Upper lobe of left lung (tissue), 4 donors: ENCODE data around the gene H2AZ2.

Experiments used
- EP300 ChIP-seq, 4 donors: sonication (generic); formaldehyde crosslinking; IDR thresholded peaks; one replicate each; pipeline ENCODE4 v1.5.1; 2017; ENCODE audit warnings: antibody characterized with exemption in 4 of 4, control low read depth in 2 of 4
- POLR2A ChIP-seq, 4 donors: fragments of 450-650 bp; IDR thresholded peaks; one replicate each; pipeline ENCODE4 v1.5.1; 2016 to 2017; ENCODE audit warnings: antibody characterized with exemption in 4 of 4, mild to moderate bottlenecking in 2 of 4
- POLR2AphosphoS5 ChIP-seq, 2 donors: sonication (generic); formaldehyde crosslinking; IDR thresholded peaks; one replicate each; pipeline ENCODE4 v1.5.1; 2017; ENCODE audit warnings: antibody characterized with exemption in 2 of 2
- TF ChIP-seq, protein P1 (sequence below), 6 experiments: fragments of 450-650 bp in 4 of 6; fragments of 200-600 bp in 2 of 6; sonication (generic) in 2 of 6; IDR thresholded peaks; one replicate each; pipeline ENCODE4 v1.5.1; 2016 to 2019; ENCODE audit warnings: antibody characterized with exemption in 6 of 6

DNA sequence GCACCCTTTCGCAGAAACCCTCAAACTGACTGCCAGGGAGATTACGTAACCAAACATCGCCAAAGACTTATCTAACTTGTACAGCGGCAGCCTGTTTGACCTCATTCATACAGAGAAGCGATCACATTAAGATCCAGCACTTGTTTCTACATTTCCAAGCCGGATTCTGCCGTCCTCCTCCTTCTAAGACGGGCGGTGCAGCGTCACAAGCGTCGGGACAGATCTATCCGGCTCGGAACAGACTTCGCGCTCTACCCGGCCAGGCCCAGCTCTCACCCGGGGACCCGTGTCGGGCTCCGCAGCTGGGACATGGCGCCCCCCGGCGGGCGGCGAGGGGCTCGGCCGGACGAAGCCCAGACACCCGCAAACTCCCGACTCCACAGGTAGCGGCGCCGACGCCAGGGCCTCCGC, 373 bp downstream of the H2AZ2 start:
- TF ChIP-seq POLR2A (IDR thresholded peaks at IDR 0.05) (no peak), POLR2AphosphoS5 (IDR thresholded peaks at IDR 0.05) (no peak), EP300 (IDR thresholded peaks at IDR 0.05) (no peak)
- TF ChIP-seq, protein P1, sequence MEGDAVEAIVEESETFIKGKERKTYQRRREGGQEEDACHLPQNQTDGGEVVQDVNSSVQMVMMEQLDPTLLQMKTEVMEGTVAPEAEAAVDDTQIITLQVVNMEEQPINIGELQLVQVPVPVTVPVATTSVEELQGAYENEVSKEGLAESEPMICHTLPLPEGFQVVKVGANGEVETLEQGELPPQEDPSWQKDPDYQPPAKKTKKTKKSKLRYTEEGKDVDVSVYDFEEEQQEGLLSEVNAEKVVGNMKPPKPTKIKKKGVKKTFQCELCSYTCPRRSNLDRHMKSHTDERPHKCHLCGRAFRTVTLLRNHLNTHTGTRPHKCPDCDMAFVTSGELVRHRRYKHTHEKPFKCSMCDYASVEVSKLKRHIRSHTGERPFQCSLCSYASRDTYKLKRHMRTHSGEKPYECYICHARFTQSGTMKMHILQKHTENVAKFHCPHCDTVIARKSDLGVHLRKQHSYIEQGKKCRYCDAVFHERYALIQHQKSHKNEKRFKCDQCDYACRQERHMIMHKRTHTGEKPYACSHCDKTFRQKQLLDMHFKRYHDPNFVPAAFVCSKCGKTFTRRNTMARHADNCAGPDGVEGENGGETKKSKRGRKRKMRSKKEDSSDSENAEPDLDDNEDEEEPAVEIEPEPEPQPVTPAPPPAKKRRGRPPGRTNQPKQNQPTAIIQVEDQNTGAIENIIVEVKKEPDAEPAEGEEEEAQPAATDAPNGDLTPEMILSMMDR (IDR thresholded peaks at IDR 0.05) = peak; percentile 84 to 99 (median 96)
